HepG2 (cell line): Measurements from ENCODE around the gene GAL3ST3.

Experiments used
- JUND ChIP-seq: sonication (generic); formaldehyde crosslinking; IDR thresholded peaks from 2 replicates; pipeline ENCODE4 v1.8.0; 2022; ENCODE audit warnings: mild to moderate bottlenecking, missing genetic modification reagents
- NFIC ChIP-seq: IDR thresholded peaks from 2 replicates; pipeline ENCODE4 v1.6.1; 2012; ENCODE audit warnings: mild to moderate bottlenecking, low read length, inconsistent platforms
- POLR2AphosphoS5 ChIP-seq: IDR thresholded peaks from 2 replicates; pipeline ENCODE4 v1.6.1; 2012; ENCODE audit warnings: low read depth, low read length
- SIN3B ChIP-seq: fragments of 150-350 bp; IDR thresholded peaks from 2 replicates; pipeline ENCODE4 v1.6.1; 2014; ENCODE audit warnings: low read length
- ZNF274 ChIP-seq: sonication (generic); formaldehyde crosslinking; IDR thresholded peaks from 2 replicates; pipeline ENCODE4 v1.5.1; 2020; ENCODE audit warnings: mild to moderate bottlenecking, missing genetic modification reagents
- ZNF343 ChIP-seq: sonication (generic); formaldehyde crosslinking; IDR thresholded peaks from 2 replicates; pipeline ENCODE4 v1.4.0; 2020; ENCODE audit warnings: mild to moderate bottlenecking, missing genetic modification reagents
- ZNF510 ChIP-seq: sonication (generic); formaldehyde crosslinking; IDR thresholded peaks from 2 replicates; pipeline ENCODE4 v1.4.0; 2020; ENCODE audit warnings: low read depth, mild to moderate bottlenecking, missing genetic modification reagents
- ZNF558 ChIP-seq: sonication (generic); formaldehyde crosslinking; IDR thresholded peaks from 2 replicates; pipeline ENCODE4 v1.9.0; 2022; ENCODE audit warnings: mild to moderate bottlenecking, missing genetic modification reagents, borderline replicate concordance
- TF ChIP-seq, protein P1 (sequence below): sonication (generic); formaldehyde crosslinking; IDR thresholded peaks from 2 replicates; pipeline ENCODE4 v1.4.0; 2020; ENCODE audit warnings: missing genetic modification reagents

DNA sequence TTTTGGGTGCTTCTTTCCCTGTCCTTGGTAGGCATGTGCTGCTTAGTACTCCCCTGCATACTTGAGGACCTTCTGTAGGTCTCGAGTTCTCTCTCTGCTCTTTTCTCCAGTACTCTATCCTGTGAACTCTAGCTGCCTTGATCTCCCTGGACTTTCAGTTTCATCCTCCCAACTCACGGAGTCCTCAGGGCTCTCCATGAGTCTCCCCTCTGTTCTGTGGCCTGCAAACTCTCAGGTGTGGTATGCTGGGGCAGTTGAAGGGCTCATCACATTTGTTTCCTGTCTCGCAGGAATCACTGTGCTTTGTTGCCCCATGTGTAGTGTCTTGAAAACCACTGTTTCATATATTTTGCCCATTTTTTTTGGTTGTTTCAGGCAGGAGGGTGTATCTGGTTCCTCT is 17.8 kb upstream of the GAL3ST3 start:
- TF ChIP-seq NFIC (no peak), ZNF274 (no peak), ZNF558 (CRISPR knock-in tag) (no peak), ZNF510 (CRISPR knock-in tag) (no peak), ZNF343 (CRISPR knock-in tag) (no peak), POLR2AphosphoS5 (no peak), JUND (CRISPR knock-in tag) (no peak), SIN3B (no peak)
- TF ChIP-seq, protein P1, sequence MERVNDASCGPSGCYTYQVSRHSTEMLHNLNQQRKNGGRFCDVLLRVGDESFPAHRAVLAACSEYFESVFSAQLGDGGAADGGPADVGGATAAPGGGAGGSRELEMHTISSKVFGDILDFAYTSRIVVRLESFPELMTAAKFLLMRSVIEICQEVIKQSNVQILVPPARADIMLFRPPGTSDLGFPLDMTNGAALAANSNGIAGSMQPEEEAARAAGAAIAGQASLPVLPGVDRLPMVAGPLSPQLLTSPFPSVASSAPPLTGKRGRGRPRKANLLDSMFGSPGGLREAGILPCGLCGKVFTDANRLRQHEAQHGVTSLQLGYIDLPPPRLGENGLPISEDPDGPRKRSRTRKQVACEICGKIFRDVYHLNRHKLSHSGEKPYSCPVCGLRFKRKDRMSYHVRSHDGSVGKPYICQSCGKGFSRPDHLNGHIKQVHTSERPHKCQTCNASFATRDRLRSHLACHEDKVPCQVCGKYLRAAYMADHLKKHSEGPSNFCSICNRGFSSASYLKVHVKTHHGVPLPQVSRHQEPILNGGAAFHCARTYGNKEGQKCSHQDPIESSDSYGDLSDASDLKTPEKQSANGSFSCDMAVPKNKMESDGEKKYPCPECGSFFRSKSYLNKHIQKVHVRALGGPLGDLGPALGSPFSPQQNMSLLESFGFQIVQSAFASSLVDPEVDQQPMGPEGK (CRISPR knock-in tag) = no peak
